Fibroblast of lung (primary cell): ENCODE data around the gene DRAXIN. TPM values are rescaled to one million over a fixed set of nuclear protein-coding genes. Genes with fewer than 3 reads are reported as not detected.

Source experiments
- DNase-seq, 2 donors: peaks; one replicate each; pipeline versions ENCODE4 v3.0.0 to v3.0.0-alpha.2; 2010; ENCODE audit warnings: low read depth in 2 of 2
- H2AFZ ChIP-seq: 2 replicates; pipeline ENCODE4 v1.5.1; 2012; ENCODE audit warnings: low read length, control low read depth, inconsistent platforms
- H3K27ac ChIP-seq: 2 replicates; pipeline ENCODE4 v1.5.1; 2011; ENCODE audit warnings: low read length, control low read depth; ENCODE audit not compliant: insufficient read depth
- H3K27me3 ChIP-seq: 2 replicates; pipeline ENCODE4 v1.5.1; 2011; ENCODE audit warnings: mild to moderate bottlenecking, low read length; ENCODE audit not compliant: control insufficient read depth, insufficient read depth
- H3K36me3 ChIP-seq: 2 replicates; pipeline ENCODE4 v1.5.1; 2011; ENCODE audit warnings: low read length; ENCODE audit not compliant: control insufficient read depth, insufficient read depth
- H3K4me1 ChIP-seq: 2 replicates; pipeline ENCODE4 v1.5.1; 2011; ENCODE audit warnings: low read length; ENCODE audit not compliant: control insufficient read depth, insufficient read depth; ENCODE audit errors: extremely low read depth
- H3K4me2 ChIP-seq: 2 replicates; pipeline ENCODE4 v1.5.1; 2011; ENCODE audit warnings: low read length, control low read depth; ENCODE audit not compliant: insufficient read depth; ENCODE audit errors: extremely low read depth
- H3K4me3 ChIP-seq, 4 experiments: fragments of 200-600 bp in 1 of 4; sonication (generic) in 1 of 4; replicated peaks in 1 of 4; 2 replicates each; pipeline ENCODE4 v1.5.1; 2011 to 2016; ENCODE audit warnings: low read length in 4 of 4, low read depth in 3 of 4, mild to moderate bottlenecking in 3 of 4, control low read depth in 2 of 4, inconsistent platforms in 1 of 4, mixed read lengths in 1 of 4; ENCODE audit not compliant: insufficient read depth in 1 of 4; ENCODE audit errors: control extremely low read depth in 1 of 4
- H3K79me2 ChIP-seq: 2 replicates; pipeline ENCODE4 v1.5.1; 2012; ENCODE audit warnings: mild to moderate bottlenecking, low read length, inconsistent platforms; ENCODE audit not compliant: control insufficient read depth, insufficient read depth
- H3K9ac ChIP-seq: 2 replicates; pipeline ENCODE4 v1.5.1; 2011; ENCODE audit warnings: mild to moderate bottlenecking, low read length, control low read depth; ENCODE audit not compliant: insufficient read depth
- H3K9me3 ChIP-seq: 2 replicates; pipeline ENCODE4 v1.5.1; 2012; ENCODE audit warnings: low read depth, low read length; ENCODE audit not compliant: control insufficient read depth, insufficient read depth
- H4K20me1 ChIP-seq: 2 replicates; pipeline ENCODE4 v1.5.1; 2011; ENCODE audit warnings: low read length; ENCODE audit not compliant: control insufficient read depth, insufficient read depth; ENCODE audit errors: extremely low read depth
- CTCF ChIP-seq, 2 donors: IDR thresholded peaks in 1 of 2; conservative IDR thresholded peaks in 1 of 2; 1 replicate in 1 of 2; 2 replicates in 1 of 2; pipeline ENCODE4 v1.5.1; 2011 to 2012; ENCODE audit warnings: low read length in 2 of 2, control low read depth in 1 of 2, inconsistent platforms in 1 of 2, low read depth in 1 of 2, mild to moderate bottlenecking in 1 of 2
- EZH2 ChIP-seq: IDR thresholded peaks from 2 replicates; pipeline ENCODE4 v1.5.1; 2012; ENCODE audit warnings: low read length, control low read depth, mild to moderate bottlenecking; ENCODE audit errors: missing control alignments
- polyA plus RNA-seq, 2 donors: library from polyadenylated mRNA; depleted of rRNA in 1 of 2; stranded (reverse) in 1 of 2; unstranded in 1 of 2; fragments of >200 nt; gene quantifications; 2 replicates each; pipeline ENCODE4 v1.2.1, GENCODE V29; 2011 to 2012; ENCODE audit warnings: missing spikeins in 1 of 2
- total RNA-seq: library from RNA; depleted of rRNA; stranded (reverse); fragments of >200 nt; gene quantifications from 2 replicates; pipeline ENCODE4 v1.2.1, GENCODE V29; 2014

The DRAXIN gene
- total and polyA plus RNA-seq, 2 donors (not counting 1 experiment from before 2014, with no cell fraction given), result 0.03 to 0.50 TPM

GRCh38 chr1:11753555-11754208 lies 62.2 kb downstream of the DRAXIN start:
- Histone ChIP-seq H3K79me2 (no peaks in the 10 kb centered on the region), H3K4me1 (no peaks in the 10 kb centered on the region), H3K27me3 (peaks cover 3% of the 10 kb centered on the region), H3K9ac (no peak overlapping the region), H3K27ac (no peak overlapping the region), H3K36me3 (peaks cover 4% of the 10 kb centered on the region), H3K4me3 (no peak overlapping the region), H2AFZ (no peak overlapping the region), H3K9me3 (no peaks in the 10 kb centered on the region), H3K4me2 (no peak overlapping the region), H4K20me1 (no peaks in the 10 kb centered on the region)
- peak in 1 of 2 donors; percentile 47 for DNase-seq
- no peak for TF ChIP-seq CTCF (conservative IDR thresholded peaks at IDR 0.05 in 1 of 2, IDR thresholded peaks at IDR 0.05 in 1 of 2; ENCODE audit: low read depth in 1 of 2, low read length in 2 of 2)
- no peak for TF ChIP-seq EZH2

GRCh38 chr1:11757047-11757446 lies 65.5 kb downstream of the DRAXIN start:
- no peaks in the 10 kb centered on the region for H3K36me3 ChIP-seq
- no peak overlapping the region for H3K4me2 ChIP-seq
- no peak for DNase-seq
- no peak overlapping the region for H3K27ac ChIP-seq
- H3K9me3 ChIP-seq, result no peaks in the 10 kb centered on the region
- TF ChIP-seq EZH2, result no peak
- TF ChIP-seq CTCF (conservative IDR thresholded peaks at IDR 0.05 in 1 of 2, IDR thresholded peaks at IDR 0.05 in 1 of 2; ENCODE audit: low read depth in 1 of 2, low read length in 2 of 2), result no peak
- no peak overlapping the region for H3K4me3 ChIP-seq
- H3K4me1 ChIP-seq, result no peaks in the 10 kb centered on the region
- no peaks in the 10 kb centered on the region for H4K20me1 ChIP-seq
- peaks cover 10% of the 10 kb centered on the region for H3K27me3 ChIP-seq
- H2AFZ ChIP-seq, result no peak overlapping the region
- no peak overlapping the region for H3K9ac ChIP-seq
- H3K79me2 ChIP-seq, result no peaks in the 10 kb centered on the region

GRCh38 chr1:11759791-11760190 lies 68.3 kb downstream of the DRAXIN start:
- Histone ChIP-seq H3K9ac (no peak overlapping the region), H3K4me3 (no peak overlapping the region), H2AFZ (no peak overlapping the region), H3K79me2 (no peaks in the 10 kb centered on the region), H3K27me3 (peaks cover 11% of the 10 kb centered on the region), H3K27ac (no peak overlapping the region), H3K9me3 (no peaks in the 10 kb centered on the region), H3K4me2 (no peak overlapping the region), H3K4me1 (no peaks in the 10 kb centered on the region), H3K36me3 (no peaks in the 10 kb centered on the region), H4K20me1 (no peaks in the 10 kb centered on the region)
- DNase-seq, result no peak
- TF ChIP-seq CTCF (conservative IDR thresholded peaks at IDR 0.05 in 1 of 2, IDR thresholded peaks at IDR 0.05 in 1 of 2; ENCODE audit: low read depth in 1 of 2, low read length in 2 of 2) (no peak), EZH2 (no peak)
